WERI-Rb-1 (cell line): Measurements from ENCODE around the gene CADM1.

Experiments
- DNase-seq: peaks from one replicate; pipeline ENCODE4 v3.0.0-alpha.2; 2020
- H3K27ac ChIP-seq: fragments of 250-450 bp; sonication (Bioruptor Pico); 2 replicates; pipeline ENCODE4 v1.5.1; 2020; ENCODE audit warnings: mild to moderate bottlenecking, moderate library complexity
- H3K27me3 ChIP-seq: fragments of 250-450 bp; sonication (Bioruptor Pico); 2 replicates; pipeline ENCODE4 v1.5.1; 2021; ENCODE audit warnings: mild to moderate bottlenecking, low read depth, moderate library complexity; ENCODE audit not compliant: insufficient read depth, severe bottlenecking
- H3K36me3 ChIP-seq: fragments of 250-450 bp; sonication (Bioruptor Pico); 2 replicates; pipeline ENCODE4 v1.5.1; 2020; ENCODE audit warnings: mild to moderate bottlenecking, moderate library complexity
- H3K4me3 ChIP-seq: 2 replicates; pipeline ENCODE4 v1.5.1; 2011; ENCODE audit warnings: low read depth, mild to moderate bottlenecking, control low read depth, low read length
- H3K9me3 ChIP-seq: fragments of 250-450 bp; sonication (Bioruptor Pico); 2 replicates; pipeline ENCODE4 v1.5.1; 2021; ENCODE audit warnings: mild to moderate bottlenecking, moderate library complexity; ENCODE audit not compliant: severe bottlenecking
- CTCF ChIP-seq: IDR thresholded peaks from 2 replicates; pipeline ENCODE4 v1.5.1; 2011; ENCODE audit warnings: low read depth, mild to moderate bottlenecking, control low read depth, inconsistent platforms, low read length

CADM1 gene

GRCh38 chr11:115528225-115528624, 24.0 kb upstream of the CADM1 start:
- Histone ChIP-seq H3K9me3 (no peaks in the 10 kb centered on the region), H3K36me3 (no peaks in the 10 kb centered on the region), H3K27ac (no peak overlapping the region), H3K27me3 (no peaks in the 10 kb centered on the region), H3K4me3 (no peak overlapping the region)
- no peak for TF ChIP-seq CTCF
- DNase-seq: no peak

- no peaks in the 10 kb centered on the region for H3K9me3 ChIP-seq
- no peak overlapping the region for H3K4me3 ChIP-seq
- no peak for TF ChIP-seq CTCF
- DNase-seq: peak; percentile 29
- H3K27ac ChIP-seq: no peak overlapping the region
- no peaks in the 10 kb centered on the region for H3K36me3 ChIP-seq
- no peaks in the 10 kb centered on the region for H3K27me3 ChIP-seq
These were observed 23.4 kb upstream of the CADM1 start for GRCh38 chr11:115527534-115528125.

GRCh38 chr11:115525531-115526006, 21.4 kb upstream of the CADM1 start:
- H3K4me3 ChIP-seq: no peak overlapping the region
- no peak overlapping the region for H3K27ac ChIP-seq
- no peak for DNase-seq
- no peaks in the 10 kb centered on the region for H3K36me3 ChIP-seq
- H3K9me3 ChIP-seq: no peaks in the 10 kb centered on the region
- TF ChIP-seq CTCF: no peak
- no peaks in the 10 kb centered on the region for H3K27me3 ChIP-seq

- H3K36me3 ChIP-seq: no peaks in the 10 kb centered on the region
- no peak for DNase-seq
- no peak overlapping the region for H3K27ac ChIP-seq
- H3K4me3 ChIP-seq: no peak overlapping the region
- no peaks in the 10 kb centered on the region for H3K9me3 ChIP-seq
- H3K27me3 ChIP-seq: no peaks in the 10 kb centered on the region
- no peak for TF ChIP-seq CTCF
These were observed 20.4 kb upstream of the CADM1 start for GRCh38 chr11:115524572-115524971.

- Histone ChIP-seq H3K4me3 (no peak overlapping the region), H3K36me3 (no peaks in the 10 kb centered on the region), H3K27me3 (no peaks in the 10 kb centered on the region), H3K9me3 (no peaks in the 10 kb centered on the region), H3K27ac (no peak overlapping the region)
- TF ChIP-seq CTCF: no peak
- no peak for DNase-seq
These were observed 19.6 kb upstream of the CADM1 start for GRCh38 chr11:115523727-115524399.
